Lung (tissue), 12 donors: ENCODE results near the gene CCDC88A. TPM values are rescaled to one million over a fixed set of nuclear protein-coding genes. Genes with fewer than 3 reads are reported as not detected.
"Not testable (repeated sequence)": the region's sequence is repeated elsewhere in the genome, so short reads cannot be mapped to it uniquely, and the experiment has no call there.

Experiments used
- ATAC-seq: fragments of 200-7000 bp; cut with Tn5 transposase; one replicate; pipeline ENCODE4 v1.9.1; 2020; ENCODE audit warnings: moderate number of reproducible peaks; ENCODE audit not compliant: insufficient read depth, low FRiP score
- DNase-seq, 3 donors: peaks; one replicate each; pipeline ENCODE4 v3.0.0-alpha.2; 2013 to 2017
- H3K27ac ChIP-seq, 2 donors: one replicate each; pipeline ENCODE4 v1.5.1; 2013; ENCODE audit warnings: mild to moderate bottlenecking in 2 of 2, moderate library complexity in 2 of 2, control low read depth in 1 of 2, inconsistent platforms in 1 of 2, low read depth in 1 of 2, low read length in 1 of 2
- H3K27me3 ChIP-seq, 3 donors: one replicate each; pipeline ENCODE4 v1.5.1; 2013; ENCODE audit warnings: low read length in 2 of 3; ENCODE audit not compliant: control insufficient read depth in 3 of 3, insufficient read depth in 3 of 3
- H3K36me3 ChIP-seq, 4 donors: one replicate each; pipeline ENCODE4 v1.5.1; 2013; ENCODE audit warnings: low read length in 4 of 4, mild to moderate bottlenecking in 1 of 4, moderate library complexity in 1 of 4; ENCODE audit not compliant: control insufficient read depth in 4 of 4, insufficient read depth in 4 of 4
- H3K4me1 ChIP-seq, 5 donors: one replicate each; pipeline ENCODE4 v1.5.1; 2013; ENCODE audit warnings: low read length in 5 of 5, mild to moderate bottlenecking in 2 of 5, moderate library complexity in 1 of 5; ENCODE audit not compliant: control insufficient read depth in 5 of 5, insufficient read depth in 5 of 5
- H3K4me3 ChIP-seq: one replicate; pipeline ENCODE4 v1.5.1; 2013; ENCODE audit warnings: mild to moderate bottlenecking, control low read depth, moderate library complexity
- H3K9ac ChIP-seq, 2 donors: one replicate each; pipeline ENCODE4 v1.5.1; 2013; ENCODE audit warnings: low read length in 2 of 2, control low read depth in 1 of 2; ENCODE audit not compliant: insufficient read depth in 1 of 2
- H3K9me3 ChIP-seq, 4 donors: one replicate each; pipeline ENCODE4 v1.5.1; 2013; ENCODE audit warnings: low read length in 3 of 4, mild to moderate bottlenecking in 1 of 4, moderate library complexity in 1 of 4; ENCODE audit not compliant: control insufficient read depth in 4 of 4, insufficient read depth in 3 of 4
- CTCF ChIP-seq: IDR thresholded peaks from 2 replicates; pipeline ENCODE4 v1.5.1; 2012; ENCODE audit warnings: mild to moderate bottlenecking; ENCODE audit errors: control extremely low read depth, extremely low read depth
- WGBS, 2 donors: extraction: QIAGEN DNeasy Blood & Tissue Kit; methylation state at CpG; one replicate each; pipeline ENCODE4 v1.1.7; 2013; 5-methylcytosine and 5-hydroxymethylcytosine counted together
- polyA plus RNA-seq, 2 donors: library from polyadenylated mRNA; stranded (reverse); fragments of 200-250 nt; gene quantifications; one replicate each; pipeline ENCODE4 v1.2.1, GENCODE V29; 2013
- total RNA-seq, 2 donors: library from RNA; depleted of rRNA in 1 of 2; stranded (reverse); fragments of >200 nt in 1 of 2; gene quantifications; one replicate each; pipeline ENCODE4 v1.2.1, GENCODE V29; 2014 to 2021
- donor health status: control.
- donor health status: control.
- donor health status: Bipolar disorder and iron deficiency.
- donor health status: healthy.
- donor health status: DM: yes; HTN: yes; CAD: no.

CCDC88A gene
- total and polyA plus RNA-seq, 4 donors = 13.3 to 91.9 (median 61.5) TPM

GRCh38 chr2:55277310-55277709 is 142.3 kb downstream of the CCDC88A start:
- no peaks in the 10 kb centered on the region for H3K9me3 ChIP-seq
- peaks cover 0 to 6% (median 0%) of the 10 kb centered on the region in 5 donors for H3K4me1 ChIP-seq
- no peak overlapping the region for H3K9ac ChIP-seq
- 44 to 72% methylated on average over 3 of the region's 3 CpGs for WGBS, 2 donors
- no peak overlapping the region for H3K4me3 ChIP-seq
- no peak for TF ChIP-seq CTCF
- H3K27me3 ChIP-seq = no peaks in the 10 kb centered on the region
- DNase-seq = no peak
- no peak for ATAC-seq
- H3K27ac ChIP-seq = no peak overlapping the region
- H3K36me3 ChIP-seq = no peaks in the 10 kb centered on the region

GRCh38 chr2:55274346-55274745 is 145.3 kb downstream of the CCDC88A start:
- H3K27me3 ChIP-seq, DNase-seq, ATAC-seq, H3K9ac ChIP-seq, H3K9me3 ChIP-seq, H3K36me3 ChIP-seq, H3K4me1 ChIP-seq, H3K27ac ChIP-seq, H3K4me3 ChIP-seq: not testable (repeated sequence)
- 68 to 82% methylated on average over 2 of the region's 2 CpGs for WGBS, 2 donors

- Histone ChIP-seq H3K4me3 (no peak overlapping the region), H3K9me3 (no peaks in the 10 kb centered on the region), H3K4me1 (peaks cover 0 to 14% (median 3%) of the 10 kb centered on the region in 5 donors), H3K9ac (peak overlapping the region; percentile 80 to 85), H3K27ac (peak overlapping the region in 1 of 2 donors; percentile 69), H3K36me3 (peaks cover 0 to 6% (median 5%) of the 10 kb centered on the region in 4 donors), H3K27me3 (no peaks in the 10 kb centered on the region)
- WGBS, 2 donors = 34 to 42% methylated on average over 7 of the region's 7 CpGs
- ATAC-seq (no peak), DNase-seq (peak in 2 of 3 donors; percentile 31 to 48)
- no peak for TF ChIP-seq CTCF
These were observed 150.0 kb downstream of the CCDC88A start for GRCh38 chr2:55269645-55269990.

- peak within 1 kb of the TSS; percentile 80 to 95 for H3K9ac ChIP-seq
- no peak for TF ChIP-seq CTCF
- peak within 1 kb of the TSS; percentile 94 for H3K4me3 ChIP-seq
- WGBS, 2 donors = 0% methylated on average over 43 of the region's 43 CpGs
- H3K27me3 ChIP-seq = no peaks in the 10 kb centered on the region
- peak within 1 kb of the TSS; percentile 97 to 99 for H3K27ac ChIP-seq
- ATAC-seq (peak; percentile 100), DNase-seq (peak; percentile 95 to 97 (median 96))
- H3K4me1 ChIP-seq = peaks cover 0 to 14% (median 3%) of the 10 kb centered on the region in 5 donors
- H3K9me3 ChIP-seq = no peaks in the 10 kb centered on the region
- H3K36me3 ChIP-seq = peaks cover 4 to 11% (median 6%) of the 10 kb centered on the region in 4 donors
These were observed 150.6 kb downstream of the CCDC88A start, which contains the start of gene MTIF2 for GRCh38 chr2:55268907-55269644. Gene MTIF2, minus strand, starts transcription at chr2:55269231. Its CDS starts 5,373 bp downstream, at chr2:55263858.
